Measurements from ENCODE around the gene ARID1B.
"Not testable (repeated sequence)": the region's sequence is repeated elsewhere in the genome, so short reads cannot be mapped to it uniquely, and the experiment has no call there.

ARID1B gene

DNA sequence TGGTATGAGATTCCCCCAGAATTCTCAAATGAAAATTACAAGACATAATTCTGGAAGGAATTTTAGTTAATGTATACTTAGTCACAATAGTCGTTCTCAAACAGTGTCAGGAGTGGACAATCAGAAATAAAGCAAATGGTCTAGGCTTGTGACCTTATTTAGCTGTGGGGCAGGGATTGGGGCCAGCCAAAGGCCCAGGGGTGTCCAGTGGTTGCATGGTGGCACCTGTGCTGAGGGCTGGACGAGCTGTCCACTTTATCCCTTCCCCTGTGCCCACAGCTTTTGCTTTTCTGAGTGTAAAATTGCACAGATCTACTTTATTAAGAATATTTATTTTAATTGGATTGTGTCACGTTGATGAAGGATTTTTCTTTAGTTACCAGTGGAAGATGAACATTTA lies 195.0 kb downstream of the ARID1B start:
- no peak for DNase-seq

GRCh38 chr6:156974830-156975261 lies 197.7 kb downstream of the ARID1B start:
- no peak for DNase-seq

GRCh38 chr6:156975414-156975813 lies 198.2 kb downstream of the ARID1B start:
- no peak for DNase-seq

- DNase-seq = no peak
Observed at GRCh38 chr6:156976216-156977127, 199.3 kb downstream of the ARID1B start.

DNA sequence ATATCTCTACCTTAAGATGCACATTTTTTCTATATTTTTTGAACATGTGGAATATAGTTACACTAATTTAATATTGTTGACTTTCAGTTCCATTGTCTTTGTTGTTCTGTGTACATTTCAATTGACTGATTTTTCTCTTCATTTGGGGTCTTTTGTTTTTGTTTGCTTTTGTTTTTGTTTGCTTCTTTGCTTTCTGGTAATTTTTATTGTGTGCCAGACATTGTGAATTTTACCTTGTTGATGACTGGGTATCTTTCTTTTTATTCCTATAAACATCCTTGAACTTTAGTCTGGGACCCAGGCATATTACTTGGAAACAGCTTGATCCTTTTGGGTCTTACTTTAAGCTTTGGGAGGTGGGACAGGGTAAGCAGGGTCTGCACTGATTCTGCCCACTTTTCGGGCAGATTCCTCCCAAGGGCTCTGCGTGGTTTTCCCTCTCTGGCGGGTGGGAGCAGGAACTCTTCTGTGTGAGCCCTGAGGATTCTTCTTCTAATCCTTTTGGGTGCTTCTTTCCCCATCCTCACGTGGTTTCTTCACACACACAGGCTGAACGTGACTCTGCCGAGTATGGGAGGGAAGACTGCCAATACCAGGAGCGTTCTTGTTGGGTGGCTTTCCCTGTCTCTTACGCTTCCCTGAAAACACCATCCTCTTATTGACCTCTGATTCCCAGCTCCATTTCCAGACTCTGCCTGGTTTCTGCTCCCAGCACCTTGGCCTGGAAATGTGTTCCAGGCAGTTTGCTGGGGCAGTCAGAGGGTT lies 200.5 kb downstream of the ARID1B start:
- DNase-seq = peak; percentile 29

DNA sequence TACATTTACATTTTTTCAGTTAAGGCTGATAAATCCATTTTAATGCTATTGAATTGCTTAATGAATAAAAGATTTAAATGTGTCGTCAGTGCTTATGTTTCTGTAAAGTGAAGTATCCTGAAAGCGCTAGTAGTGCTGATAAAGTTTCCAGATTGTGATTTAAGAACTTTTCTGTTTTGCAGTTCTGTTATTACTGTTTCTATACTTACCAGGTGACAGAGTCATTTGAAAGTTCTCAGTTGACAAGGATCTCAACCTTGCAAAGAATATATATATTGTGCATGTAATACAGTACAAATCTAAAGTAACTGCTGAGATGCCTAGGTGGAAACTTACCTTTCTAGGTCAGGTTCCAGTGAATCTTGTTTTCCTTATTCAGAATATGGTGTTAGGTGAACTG lies 201.8 kb downstream of the ARID1B start:
- DNase-seq = no peak

- DNase-seq = no peak
Observed at GRCh38 chr6:156980515-156980914, 203.3 kb downstream of the ARID1B start.

DNA sequence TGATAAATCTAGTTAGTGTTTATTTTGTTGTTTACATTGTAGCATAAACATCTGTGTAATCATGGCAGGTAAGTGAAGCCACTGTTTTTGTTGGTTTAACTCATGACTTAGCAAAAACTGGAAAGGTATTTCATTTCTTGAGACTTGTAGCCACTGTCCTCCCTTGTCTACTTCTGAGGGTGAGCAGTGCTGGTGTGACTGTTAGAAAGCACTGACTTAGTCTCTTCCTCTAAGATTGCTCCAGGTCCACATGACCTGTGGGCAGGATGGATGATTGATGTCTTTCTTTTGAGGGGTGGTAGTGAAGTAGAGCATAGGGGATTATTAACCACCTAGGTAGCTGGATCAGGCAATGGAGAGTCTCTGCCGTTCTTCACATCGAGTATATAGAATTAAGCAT lies 203.8 kb downstream of the ARID1B start:
- DNase-seq = peak; percentile 47

DNA sequence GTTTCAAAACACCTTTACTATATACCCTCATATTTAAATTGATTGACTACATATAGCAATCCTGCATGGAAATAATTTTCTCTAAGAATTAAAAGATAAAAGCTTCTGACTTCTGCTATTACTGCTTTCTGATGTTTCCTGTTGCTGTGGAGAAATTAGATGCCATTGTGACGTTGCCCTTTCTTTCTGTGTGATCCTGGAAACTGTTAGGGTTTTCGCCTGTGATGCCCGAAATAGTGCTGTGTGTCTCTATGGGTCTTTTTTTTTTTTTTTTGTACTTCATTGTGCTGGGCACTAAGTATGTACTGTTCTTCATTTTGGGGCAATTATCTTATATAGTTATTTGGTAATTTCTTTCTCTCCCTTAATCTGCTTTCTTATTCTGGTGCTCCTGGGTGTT lies 205.0 kb downstream of the ARID1B start:
- no peak for DNase-seq

DNA sequence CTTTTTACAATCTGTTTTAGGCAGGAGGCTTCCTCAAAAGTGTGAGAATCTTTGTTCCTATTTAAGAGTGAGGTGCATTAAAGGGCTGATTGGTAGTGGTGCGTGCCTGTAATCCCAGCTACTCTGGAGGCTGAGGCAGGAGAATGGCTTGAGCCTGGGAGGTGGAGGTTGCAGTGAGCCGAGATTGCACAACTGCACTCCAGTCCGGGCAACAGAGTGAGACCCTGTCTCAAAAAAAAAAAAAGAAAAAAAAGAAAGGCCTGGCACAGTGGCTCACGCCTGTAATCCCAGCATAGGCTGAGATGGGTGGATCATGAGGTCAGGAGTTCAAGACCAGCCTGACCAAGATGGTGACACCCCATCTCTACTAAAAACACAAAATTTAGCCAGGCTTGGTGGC lies 205.7 kb downstream of the ARID1B start:
- DNase-seq = not testable (repeated sequence)

DNA sequence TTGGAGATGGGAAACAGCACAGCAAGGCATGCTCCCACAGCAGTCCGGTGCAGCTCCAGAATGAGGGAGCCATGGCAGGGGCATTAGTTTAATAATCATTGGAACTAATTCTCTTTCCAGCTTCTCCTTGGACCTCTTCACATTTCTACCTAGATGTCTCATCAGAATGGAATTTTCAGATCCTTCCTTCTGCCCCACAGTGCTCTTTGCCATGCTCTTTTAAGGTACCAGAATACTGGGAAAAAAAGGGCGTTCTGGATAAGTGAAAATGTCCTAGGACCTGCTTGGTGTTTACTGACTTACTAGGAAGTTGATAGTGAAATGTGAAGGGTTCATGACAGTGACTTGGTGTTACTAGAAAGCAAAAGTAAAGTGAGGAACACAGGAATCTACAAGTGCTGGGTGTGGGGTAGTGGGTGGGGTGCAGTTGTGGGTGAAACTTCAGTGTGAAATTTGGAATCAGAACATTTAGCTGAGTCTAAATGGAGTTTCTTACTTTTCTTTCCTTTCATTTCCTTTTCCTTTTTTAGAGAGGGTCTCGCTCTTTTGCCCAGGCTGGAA lies 207.1 kb downstream of the ARID1B start:
- DNase-seq = no peak

- no peak for DNase-seq
Observed at GRCh38 chr6:156985309-156985708, 208.1 kb downstream of the ARID1B start.

- no peak for DNase-seq
Observed at GRCh38 chr6:156988276-156989158, 211.3 kb downstream of the ARID1B start.

GRCh38 chr6:156989159-156989806 lies 212.1 kb downstream of the ARID1B start:
- DNase-seq = no peak

GRCh38 chr6:156992020-156992804 lies 215.0 kb downstream of the ARID1B start:
- DNase-seq = no peak

- DNase-seq = no peak
Observed at GRCh38 chr6:156993713-156994112, 216.5 kb downstream of the ARID1B start.

DNA sequence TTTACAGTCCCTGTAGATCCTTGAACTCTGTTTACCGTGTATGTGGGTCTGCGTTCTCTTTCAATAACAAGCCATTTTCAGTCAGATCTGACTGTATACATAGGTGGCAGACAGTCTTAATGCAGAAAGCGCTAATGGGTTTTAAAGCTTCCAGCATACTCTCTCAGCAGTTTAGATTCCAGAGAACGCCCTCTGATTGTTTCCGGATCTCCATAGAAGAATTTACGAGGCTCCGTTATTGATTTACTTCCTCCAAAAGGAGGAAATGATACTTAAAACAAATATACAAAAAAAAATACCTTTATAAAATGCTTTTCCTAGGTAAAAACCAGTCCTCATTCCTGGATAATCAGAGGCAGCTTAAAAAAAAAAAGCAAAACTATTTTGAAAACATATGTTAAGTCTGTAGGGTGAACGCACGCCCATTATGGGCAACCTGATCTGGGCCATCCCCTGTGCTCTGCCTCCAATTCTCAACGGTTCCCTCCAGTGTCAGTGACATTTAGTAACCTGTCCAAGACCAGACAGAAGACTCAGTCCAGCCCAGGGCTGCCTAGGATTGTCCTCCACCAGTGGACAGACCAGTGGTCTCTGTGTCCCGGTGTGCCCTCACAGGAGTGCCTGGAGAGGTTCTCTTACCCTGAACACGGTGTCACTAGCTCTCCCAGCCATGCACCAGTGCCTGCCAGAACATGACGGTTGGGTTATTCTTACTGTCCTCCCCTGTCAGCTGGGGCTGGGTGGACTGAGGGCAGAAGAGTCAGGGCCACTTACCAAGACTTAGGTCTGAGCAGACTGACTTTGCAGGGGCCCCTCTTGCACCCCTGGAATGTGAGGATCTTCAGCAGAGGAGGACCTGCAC lies 217.3 kb downstream of the ARID1B start:
- DNase-seq = no peak

- DNase-seq = no peak
Observed at GRCh38 chr6:156995502-156995901, 218.3 kb downstream of the ARID1B start.

- DNase-seq = no peak
Observed at GRCh38 chr6:156996265-156996664, 219.1 kb downstream of the ARID1B start.

- no peak for DNase-seq
Observed at GRCh38 chr6:156998794-156999330, 221.7 kb downstream of the ARID1B start.
